ENCODE data around the gene ANKAR. TPM values are rescaled to one million over a fixed set of nuclear protein-coding genes. Genes with fewer than 3 reads are reported as not detected.

The ANKAR gene
- total RNA-seq, 1 experiment from 2014 or later: 4.4 TPM

- ChIA-PET POLR2A (no interaction called here), CTCF (no interaction called here)
- intact Hi-C loops (cut with micrococcal nuclease; ENCODE audit: unreplicated experiment) (no loop called here), in situ Hi-C loops (cut with HindIII; ENCODE audit: low pct_unique_long_range_greater_than_20kb, low sequenced_read_pairs) (no loop called here)
- BruUV-seq (replicated peaks): no TSS peak
- Histone ChIP-seq H3K27ac (ENCODE audit: low read length) (no peak overlapping the region), H3K4me3 (ENCODE audit: low read depth in 2 of 2, low read length in 2 of 2) (no peak overlapping the region), H3K27me3 (ENCODE audit: control insufficient read depth, insufficient read depth, low read length) (no peaks in the 10 kb centered on the region), H3K9me3 (ENCODE audit: control insufficient read depth, insufficient read depth, low read depth, low read length) (no peaks in the 10 kb centered on the region), H3K4me1 (ENCODE audit: control insufficient read depth, insufficient read depth, low read length) (no peaks in the 10 kb centered on the region), H3K36me3 (ENCODE audit: control insufficient read depth, insufficient read depth, low read length) (no peaks in the 10 kb centered on the region)
- ATAC-seq (no peak), DNase-seq (ENCODE audit: low read depth, low spot score) (no peak)
- TF ChIP-seq TCF7L2 (IDR thresholded peaks at IDR 0.05; ENCODE audit: low read depth, low read length) (no peak), POLR2AphosphoS5 (IDR thresholded peaks at IDR 0.05; ENCODE audit: low read depth, low read length) (no peak), SIN3A (IDR thresholded peaks at IDR 0.05; ENCODE audit: borderline replicate concordance, insufficient read depth, low read depth, low read length) (no peak), REST (IDR thresholded peaks at IDR 0.05; ENCODE audit: insufficient read depth in 1 of 2, low read depth in 2 of 2, low read length in 1 of 2) (no peak), CTCF (IDR thresholded peaks at IDR 0.05) (no peak)
Observed at GRCh38 chr2:189646521-189646920, 27.9 kb upstream of the ANKAR start.

- Histone ChIP-seq H3K27me3 (ENCODE audit: control insufficient read depth, insufficient read depth, low read length) (no peaks in the 10 kb centered on the region), H3K4me1 (ENCODE audit: control insufficient read depth, insufficient read depth, low read length) (no peaks in the 10 kb centered on the region), H3K36me3 (ENCODE audit: control insufficient read depth, insufficient read depth, low read length) (no peaks in the 10 kb centered on the region), H3K9me3 (ENCODE audit: control insufficient read depth, insufficient read depth, low read depth, low read length) (no peaks in the 10 kb centered on the region), H3K27ac (ENCODE audit: low read length) (no peak overlapping the region), H3K4me3 (ENCODE audit: low read depth in 2 of 2, low read length in 2 of 2) (no peak overlapping the region)
- in situ Hi-C loops (cut with HindIII; ENCODE audit: low pct_unique_long_range_greater_than_20kb, low sequenced_read_pairs): no loop called here
- BruUV-seq (replicated peaks): no TSS peak
- DNase-seq (ENCODE audit: low read depth, low spot score) (no peak), ATAC-seq (no peak)
- TF ChIP-seq REST (IDR thresholded peaks at IDR 0.05; ENCODE audit: insufficient read depth in 1 of 2, low read depth in 2 of 2, low read length in 1 of 2) (no peak), SIN3A (IDR thresholded peaks at IDR 0.05; ENCODE audit: borderline replicate concordance, insufficient read depth, low read depth, low read length) (no peak), TCF7L2 (IDR thresholded peaks at IDR 0.05; ENCODE audit: low read depth, low read length) (no peak), POLR2AphosphoS5 (IDR thresholded peaks at IDR 0.05; ENCODE audit: low read depth, low read length) (no peak), CTCF (IDR thresholded peaks at IDR 0.05) (no peak)
- intact Hi-C loops (cut with micrococcal nuclease; ENCODE audit: unreplicated experiment): no loop called here
- ChIA-PET POLR2A (no interaction called here), CTCF (no interaction called here)
Observed at GRCh38 chr2:189648846-189649509, 25.5 kb upstream of the ANKAR start.

All from Panc1 (cell line).